ENCODE data around the gene FLOT2. TPM values are rescaled to one million over a fixed set of nuclear protein-coding genes. Genes with fewer than 3 reads are reported as not detected.

Gene FLOT2
- total RNA-seq, 1 donor from 2014 or later: 73.1 TPM

DNA sequence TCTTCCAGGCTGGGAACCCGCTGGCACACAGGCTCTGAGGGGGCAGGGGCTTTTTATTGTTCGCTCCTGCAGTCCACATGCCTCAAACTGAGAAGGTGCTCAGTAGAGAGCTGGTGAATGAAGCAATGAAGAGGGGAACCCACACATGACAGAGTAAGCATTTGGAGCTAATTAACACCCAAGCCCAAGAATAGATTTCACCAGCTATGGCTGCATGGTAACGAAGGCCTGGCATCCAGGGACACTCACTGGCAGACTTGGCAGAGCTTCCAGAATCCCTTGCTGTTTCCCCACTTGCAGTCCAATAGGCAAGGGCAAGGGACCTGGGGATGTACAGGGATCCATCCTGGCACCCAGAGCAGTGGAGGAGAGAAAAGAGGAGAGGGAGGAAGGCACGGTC lies 12.2 kb downstream of the FLOT2 start:
- TF ChIP-seq, protein P1, sequence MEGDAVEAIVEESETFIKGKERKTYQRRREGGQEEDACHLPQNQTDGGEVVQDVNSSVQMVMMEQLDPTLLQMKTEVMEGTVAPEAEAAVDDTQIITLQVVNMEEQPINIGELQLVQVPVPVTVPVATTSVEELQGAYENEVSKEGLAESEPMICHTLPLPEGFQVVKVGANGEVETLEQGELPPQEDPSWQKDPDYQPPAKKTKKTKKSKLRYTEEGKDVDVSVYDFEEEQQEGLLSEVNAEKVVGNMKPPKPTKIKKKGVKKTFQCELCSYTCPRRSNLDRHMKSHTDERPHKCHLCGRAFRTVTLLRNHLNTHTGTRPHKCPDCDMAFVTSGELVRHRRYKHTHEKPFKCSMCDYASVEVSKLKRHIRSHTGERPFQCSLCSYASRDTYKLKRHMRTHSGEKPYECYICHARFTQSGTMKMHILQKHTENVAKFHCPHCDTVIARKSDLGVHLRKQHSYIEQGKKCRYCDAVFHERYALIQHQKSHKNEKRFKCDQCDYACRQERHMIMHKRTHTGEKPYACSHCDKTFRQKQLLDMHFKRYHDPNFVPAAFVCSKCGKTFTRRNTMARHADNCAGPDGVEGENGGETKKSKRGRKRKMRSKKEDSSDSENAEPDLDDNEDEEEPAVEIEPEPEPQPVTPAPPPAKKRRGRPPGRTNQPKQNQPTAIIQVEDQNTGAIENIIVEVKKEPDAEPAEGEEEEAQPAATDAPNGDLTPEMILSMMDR (conservative IDR thresholded peaks at IDR 0.05): no peak
- Mint-ChIP-seq H3K9me3 (no peaks in the 10 kb centered on the region), H3K27ac (no peak overlapping the region), H3K36me3 (peaks cover 3% of the 10 kb centered on the region), H3K4me1 (ENCODE audit: unreplicated experiment) (no peaks in the 10 kb centered on the region), H3K4me3 (no peak overlapping the region), H3K27me3 (no peaks in the 10 kb centered on the region)
- no peak for DNase-seq (ENCODE audit: extremely low spot score, unreplicated experiment)

DNA sequence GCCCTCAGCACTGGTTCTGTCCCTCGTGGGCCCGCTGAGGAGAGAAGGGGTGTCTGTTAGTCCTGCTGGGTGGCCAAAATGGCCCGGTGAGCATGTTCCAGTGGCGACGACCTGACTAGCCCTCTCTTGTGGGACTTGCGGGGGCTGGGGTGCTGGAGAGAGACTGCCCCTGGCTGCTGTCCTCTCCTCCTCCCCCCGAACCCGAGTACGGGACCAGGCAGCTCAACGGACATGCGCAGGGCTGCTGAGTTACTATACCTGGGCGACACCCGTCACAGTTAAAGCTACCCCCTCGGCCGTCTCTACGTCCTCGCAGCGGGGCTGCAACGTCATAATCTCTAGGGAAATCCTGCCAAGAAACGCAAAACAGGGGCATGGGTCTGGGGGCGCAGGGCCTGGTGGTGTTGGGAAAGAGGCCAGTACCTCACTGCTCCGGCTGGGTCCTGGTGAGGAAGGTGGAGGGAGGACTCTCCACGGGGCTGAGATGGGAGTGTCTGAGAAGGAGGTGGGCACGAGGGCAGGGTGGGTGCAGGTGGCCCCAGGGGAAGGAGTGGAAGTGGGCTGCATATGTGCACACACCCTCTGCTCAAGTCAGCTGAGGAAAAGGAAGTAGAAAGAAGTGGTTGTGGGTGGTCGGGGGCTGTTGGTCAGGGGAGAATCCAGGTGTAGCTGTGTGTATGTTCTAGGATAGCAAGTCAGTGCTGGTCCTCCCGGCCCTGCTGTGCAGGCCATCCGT lies 13.4 kb downstream of the FLOT2 start:
- no peak overlapping the region for H3K4me3 Mint-ChIP-seq
- TF ChIP-seq, protein P1 (conservative IDR thresholded peaks at IDR 0.05): no peak
- H3K27ac Mint-ChIP-seq: peak overlapping the region; percentile 56
- peaks cover under 1% of the 10 kb centered on the region for H3K36me3 Mint-ChIP-seq
- H3K27me3 Mint-ChIP-seq: no peaks in the 10 kb centered on the region
- H3K9me3 Mint-ChIP-seq: no peaks in the 10 kb centered on the region
- no peak for DNase-seq (ENCODE audit: extremely low spot score, unreplicated experiment)
- no peaks in the 10 kb centered on the region for H3K4me1 Mint-ChIP-seq (ENCODE audit: unreplicated experiment)

DNA sequence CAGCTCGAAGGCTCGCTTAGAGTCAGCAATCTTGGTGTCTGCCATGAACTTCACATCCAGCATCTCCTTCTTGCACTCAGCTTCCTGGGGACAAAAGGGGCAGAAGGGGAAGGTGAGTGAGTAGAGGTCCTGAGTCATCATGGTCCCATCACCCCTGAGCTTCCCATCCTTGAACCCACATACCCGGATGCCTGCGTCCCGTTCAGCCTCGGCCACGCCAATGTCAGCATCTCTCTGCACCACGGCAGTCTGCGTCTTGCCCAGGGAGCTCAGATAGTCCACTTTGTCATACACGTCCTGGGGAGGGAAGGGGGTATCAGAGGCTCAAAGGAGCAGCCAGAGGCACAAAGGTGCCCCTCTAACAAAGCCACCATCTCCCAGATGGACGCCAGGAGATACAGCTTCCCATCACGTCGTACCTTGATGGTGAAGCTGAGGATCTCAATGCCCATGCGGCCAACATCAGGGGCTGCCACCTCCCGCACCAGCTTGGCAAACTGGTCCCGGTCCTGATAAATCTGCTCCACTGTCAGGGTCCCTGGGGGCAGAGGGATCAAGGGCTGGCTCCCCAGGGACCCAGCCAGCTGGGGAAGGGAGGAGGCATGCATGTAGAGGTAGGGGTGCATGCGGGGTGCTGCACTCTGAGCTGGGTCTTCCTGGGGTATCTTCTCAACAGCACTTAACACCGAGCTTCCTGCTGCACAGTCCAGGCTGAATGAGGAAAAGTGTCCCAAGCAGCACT lies 15.2 kb downstream of the FLOT2 start:
- TF ChIP-seq, protein P1 (conservative IDR thresholded peaks at IDR 0.05): no peak
- H3K36me3 Mint-ChIP-seq: peaks cover 9% of the 10 kb centered on the region
- no peaks in the 10 kb centered on the region for H3K9me3 Mint-ChIP-seq
- H3K4me3 Mint-ChIP-seq: no peak overlapping the region
- H3K27ac Mint-ChIP-seq: no peak overlapping the region
- no peak for DNase-seq (ENCODE audit: extremely low spot score, unreplicated experiment)
- H3K27me3 Mint-ChIP-seq: no peaks in the 10 kb centered on the region
- H3K4me1 Mint-ChIP-seq (ENCODE audit: unreplicated experiment): no peaks in the 10 kb centered on the region

DNA sequence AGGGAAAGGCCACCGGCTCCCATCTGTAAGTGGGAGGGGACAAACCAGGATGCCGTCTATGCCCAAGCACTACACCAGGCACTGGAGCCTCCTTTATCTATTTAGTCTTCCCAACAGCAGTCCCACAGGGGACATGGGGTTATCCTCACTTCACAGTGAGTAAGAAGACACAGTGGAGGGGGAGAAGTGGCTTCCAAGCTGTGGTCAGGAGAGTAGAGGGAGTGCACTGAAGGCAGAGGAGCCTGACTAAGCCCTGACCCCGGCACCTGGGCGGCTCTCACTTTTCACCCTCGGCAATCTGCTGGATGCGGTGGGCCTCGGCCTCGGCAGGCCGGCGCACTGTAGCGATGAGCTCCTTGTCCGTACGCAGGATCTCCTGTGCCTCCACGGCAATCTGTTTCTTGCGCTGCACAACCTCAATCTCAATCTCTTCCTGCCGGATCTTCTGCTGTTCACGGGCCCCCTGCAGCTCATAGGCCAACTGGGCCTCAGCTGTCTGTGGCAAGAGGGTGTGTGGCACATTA lies 15.9 kb downstream of the FLOT2 start:
- no peaks in the 10 kb centered on the region for H3K9me3 Mint-ChIP-seq
- peaks cover 9% of the 10 kb centered on the region for H3K36me3 Mint-ChIP-seq
- no peaks in the 10 kb centered on the region for H3K4me1 Mint-ChIP-seq (ENCODE audit: unreplicated experiment)
- H3K4me3 Mint-ChIP-seq: no peak overlapping the region
- H3K27me3 Mint-ChIP-seq: no peaks in the 10 kb centered on the region
- TF ChIP-seq, protein P1 (conservative IDR thresholded peaks at IDR 0.05): no peak
- H3K27ac Mint-ChIP-seq: no peak overlapping the region
- no peak for DNase-seq (ENCODE audit: extremely low spot score, unreplicated experiment)

DNA sequence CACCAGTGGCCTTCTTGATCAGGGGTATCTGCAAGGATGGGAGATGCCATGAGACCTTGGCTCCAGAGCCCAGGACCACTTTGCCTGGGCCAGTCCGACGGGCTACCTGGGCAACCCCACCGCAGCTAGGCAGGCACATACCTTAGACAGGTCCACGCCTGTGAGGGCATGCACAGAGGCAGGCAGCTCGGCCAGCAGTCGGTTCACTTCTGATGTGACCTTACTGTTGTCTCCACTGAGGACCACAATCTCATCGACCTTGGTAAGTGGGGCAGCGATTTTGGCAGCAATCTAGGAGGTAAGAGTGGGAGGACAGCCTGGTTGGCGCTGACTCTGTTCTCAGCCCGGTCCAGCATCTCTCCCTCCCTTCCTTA lies 17.0 kb downstream of the FLOT2 start:
- Mint-ChIP-seq H3K27ac (no peak overlapping the region), H3K36me3 (peaks cover 9% of the 10 kb centered on the region)

More for the DNA sequence above, 17.0 kb downstream of the FLOT2 start:
- no peak overlapping the region for H3K4me3 Mint-ChIP-seq
- H3K4me1 Mint-ChIP-seq (ENCODE audit: unreplicated experiment): no peaks in the 10 kb centered on the region
- TF ChIP-seq, protein P1 (conservative IDR thresholded peaks at IDR 0.05): no peak
- H3K9me3 Mint-ChIP-seq: no peaks in the 10 kb centered on the region
- DNase-seq (ENCODE audit: extremely low spot score, unreplicated experiment): no peak
- H3K27me3 Mint-ChIP-seq: no peaks in the 10 kb centered on the region
